ENCODE data around the gene GABRB1. TPM values are rescaled to one million over a fixed set of nuclear protein-coding genes. Genes with fewer than 3 reads are reported as not detected.

The GABRB1 gene
- total and polyA plus RNA-seq, 2 of the 8 experiments (the other 6 are each of a cell fraction or from before 2014, with no cell fraction given), result 0.22 to 0.38 TPM

- Histone ChIP-seq H3K4me2 (ENCODE audit: insufficient read depth in 1 of 2, low read depth in 2 of 2, low read length in 2 of 2) (no peak overlapping the region), H3K23ac (ENCODE audit: insufficient read length) (no peak overlapping the region), H3K79me2 (ENCODE audit: control insufficient read depth in 1 of 2, insufficient read depth in 2 of 2, low read length in 2 of 2) (no peaks in the 10 kb centered on the region), H4K5ac (ENCODE audit: insufficient read length, low read depth, low read length) (no peak overlapping the region), H3K9me3 (ENCODE audit: insufficient read depth in 2 of 2, low read depth in 1 of 2, low read length in 1 of 2) (no peaks in the 10 kb centered on the region), H2AFZ (ENCODE audit: low read length) (no peak overlapping the region), H3K36me3 (ENCODE audit: control insufficient read depth in 2 of 4, insufficient read depth in 4 of 4, low read length in 3 of 4) (no peaks in the 10 kb centered on the region), H4K20me1 (replicated peaks in 1 of 2; ENCODE audit: control insufficient read depth in 1 of 2, insufficient read depth in 2 of 2, low read length in 2 of 2) (no peaks in the 10 kb centered on the region), H2BK120ac (replicated peaks; ENCODE audit: low read depth, low read length) (no peak overlapping the region), H3K79me1 (ENCODE audit: low read depth, low read length) (no peaks in the 10 kb centered on the region), H2BK12ac (ENCODE audit: low read depth, low read length) (no peak overlapping the region), H4K8ac (ENCODE audit: extremely low read depth, insufficient read depth, low read length) (no peak overlapping the region), H3K18ac (ENCODE audit: extremely low read depth, low read length) (no peak overlapping the region), H3K27ac (ENCODE audit: low read depth, low read length) (no peak overlapping the region), H3K27me3 (replicated peaks in 1 of 4; ENCODE audit: control insufficient read depth in 3 of 4, extremely low read depth in 1 of 4, insufficient read depth in 3 of 4, low read length in 3 of 4) (no peaks in the 10 kb centered on the region), H3K4ac (replicated peaks; ENCODE audit: insufficient read length, low read depth, low read length) (no peak overlapping the region), H3K14ac (ENCODE audit: insufficient read length) (no peak overlapping the region), H2BK15ac (ENCODE audit: low read length) (no peak overlapping the region), H4K91ac (replicated peaks; ENCODE audit: insufficient read length, low read length) (no peak overlapping the region), H2BK5ac (ENCODE audit: low read depth, low read length) (no peak overlapping the region), H2AK5ac (ENCODE audit: low read depth, low read length) (no peak overlapping the region), H3K4me1 (replicated peaks in 1 of 4; ENCODE audit: control insufficient read depth in 3 of 4, insufficient read depth in 4 of 4, low read length in 3 of 4) (no peaks in the 10 kb centered on the region), H3K23me2 (ENCODE audit: low read depth, low read length) (no peaks in the 10 kb centered on the region; the same call in 1 of the 2 replicates), H3K9ac (replicated peaks in 1 of 4; ENCODE audit: extremely low read depth in 1 of 4, low read depth in 3 of 4, low read length in 3 of 4) (no peak overlapping the region), H3K4me3 (ENCODE audit: extremely low read depth in 1 of 4, insufficient read depth in 2 of 4, low read depth in 3 of 4, low read length in 4 of 4) (no peak overlapping the region), H3K56ac (replicated peaks; ENCODE audit: insufficient read length, low read depth, low read length) (no peak overlapping the region), H2BK20ac (ENCODE audit: low read length) (no peak overlapping the region)
- DNase-seq (ENCODE audit: low read depth in 1 of 2, low spot score in 2 of 2), result no peak
- WGBS, 2 experiments (ENCODE audit: extremely low coverage in 1 of 2, insufficient coverage in 1 of 2, insufficient read length in 1 of 2, insufficient replicate concordance in 2 of 2, low coverage in 1 of 2, low lambda C conversion rate in 2 of 2, missing lambda C conversion rate in 1 of 2), result 100% methylated on average over 1 of the region's 1 CpG; no CpG with 5 or more reads in 1 of the 2 experiments
- ChIA-PET CTCF (ENCODE audit: partially characterized antibody) (no interaction called here), POLR2A (ENCODE audit: partially characterized antibody) (no interaction called here)
- no peak for FAIRE-seq
- TF ChIP-seq SIN3A (conservative IDR thresholded peaks at IDR 0.05 in 1 of 2, IDR thresholded peaks at IDR 0.05 in 1 of 2; ENCODE audit: low read depth in 1 of 2, low read length in 2 of 2), result no peak
- no peak for TF ChIP-seq KDM1A (IDR thresholded peaks at IDR 0.05; ENCODE audit: borderline replicate concordance, low read length)
- no peak for TF ChIP-seq NRF1 (IDR thresholded peaks at IDR 0.05; ENCODE audit: low read depth, low read length)
- TF ChIP-seq TAF1 (IDR thresholded peaks at IDR 0.05; ENCODE audit: low read depth, low read length), result no peak
- TF ChIP-seq, protein P1, sequence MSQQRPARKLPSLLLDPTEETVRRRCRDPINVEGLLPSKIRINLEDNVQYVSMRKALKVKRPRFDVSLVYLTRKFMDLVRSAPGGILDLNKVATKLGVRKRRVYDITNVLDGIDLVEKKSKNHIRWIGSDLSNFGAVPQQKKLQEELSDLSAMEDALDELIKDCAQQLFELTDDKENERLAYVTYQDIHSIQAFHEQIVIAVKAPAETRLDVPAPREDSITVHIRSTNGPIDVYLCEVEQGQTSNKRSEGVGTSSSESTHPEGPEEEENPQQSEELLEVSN (IDR thresholded peaks at IDR 0.05), result no peak
- no peak for TF ChIP-seq RXRA (IDR thresholded peaks at IDR 0.05; ENCODE audit: insufficient read depth, low read depth, low read length)
- TF ChIP-seq, protein P2, sequence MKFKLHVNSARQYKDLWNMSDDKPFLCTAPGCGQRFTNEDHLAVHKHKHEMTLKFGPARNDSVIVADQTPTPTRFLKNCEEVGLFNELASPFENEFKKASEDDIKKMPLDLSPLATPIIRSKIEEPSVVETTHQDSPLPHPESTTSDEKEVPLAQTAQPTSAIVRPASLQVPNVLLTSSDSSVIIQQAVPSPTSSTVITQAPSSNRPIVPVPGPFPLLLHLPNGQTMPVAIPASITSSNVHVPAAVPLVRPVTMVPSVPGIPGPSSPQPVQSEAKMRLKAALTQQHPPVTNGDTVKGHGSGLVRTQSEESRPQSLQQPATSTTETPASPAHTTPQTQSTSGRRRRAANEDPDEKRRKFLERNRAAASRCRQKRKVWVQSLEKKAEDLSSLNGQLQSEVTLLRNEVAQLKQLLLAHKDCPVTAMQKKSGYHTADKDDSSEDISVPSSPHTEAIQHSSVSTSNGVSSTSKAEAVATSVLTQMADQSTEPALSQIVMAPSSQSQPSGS (IDR thresholded peaks at IDR 0.05; ENCODE audit: low read length), result no peak
- TF ChIP-seq CBX8 (IDR thresholded peaks at IDR 0.05; ENCODE audit: borderline replicate concordance, low read depth, low read length), result no peak
- no peak for TF ChIP-seq HDAC6 (IDR thresholded peaks at IDR 0.05; ENCODE audit: low read depth, low read length)
- TF ChIP-seq KDM5A (IDR thresholded peaks at IDR 0.05; ENCODE audit: low read length), result no peak
These were observed 187.3 kb downstream of the GABRB1 start for GRCh38 chr4:47218631-47219030.

All from H1 (cell line).